OCI-M2 (cell line): ENCODE data around the gene NPY.

ENCODE experiments used
- DNase-seq: peaks from one replicate; lab custom pipeline; 2025; ENCODE audit not compliant: unreplicated experiment; lab: John Stamatoyannopoulos, UW

The NPY gene

GRCh38 chr7:24313777-24314176 lies 29.8 kb downstream of the NPY start:
- no peak for DNase-seq

- DNase-seq = no peak
Measured at GRCh38 chr7:24316340-24316739, 32.4 kb downstream of the NPY start.

GRCh38 chr7:24318326-24318725 lies 34.3 kb downstream of the NPY start:
- no peak for DNase-seq

- no peak for DNase-seq
Measured at GRCh38 chr7:24319209-24319608, 35.2 kb downstream of the NPY start.

- no peak for DNase-seq
Measured at GRCh38 chr7:24323961-24324480, 40.0 kb downstream of the NPY start.

- no peak for DNase-seq
Measured at GRCh38 chr7:24325708-24326107, 41.7 kb downstream of the NPY start.

- no peak for DNase-seq
Measured at GRCh38 chr7:24328050-24328449, 44.1 kb downstream of the NPY start.

- no peak for DNase-seq
Measured at GRCh38 chr7:24328894-24329293, 44.9 kb downstream of the NPY start.

GRCh38 chr7:24334012-24334411 lies 50.0 kb downstream of the NPY start:
- no peak for DNase-seq

- no peak for DNase-seq
Measured at GRCh38 chr7:24334627-24335026, 50.6 kb downstream of the NPY start.

GRCh38 chr7:24336461-24336860 lies 52.5 kb downstream of the NPY start:
- DNase-seq = no peak

GRCh38 chr7:24337180-24337579 lies 53.2 kb downstream of the NPY start:
- DNase-seq = no peak

- DNase-seq = no peak
Measured at GRCh38 chr7:24339575-24339974, 55.6 kb downstream of the NPY start.

GRCh38 chr7:24340727-24341126 lies 56.7 kb downstream of the NPY start:
- no peak for DNase-seq
